HG02642 (cell line): ENCODE results near the gene FNDC3B.

Experiments
- ATAC-seq: cut with Tn5 transposase; IDR thresholded peaks from one replicate; pipeline ENCODE4 v1.9.1; 2021; ENCODE audit warnings: mild to moderate bottlenecking; ENCODE audit not compliant: unreplicated experiment, poor library complexity

The FNDC3B gene

DNA sequence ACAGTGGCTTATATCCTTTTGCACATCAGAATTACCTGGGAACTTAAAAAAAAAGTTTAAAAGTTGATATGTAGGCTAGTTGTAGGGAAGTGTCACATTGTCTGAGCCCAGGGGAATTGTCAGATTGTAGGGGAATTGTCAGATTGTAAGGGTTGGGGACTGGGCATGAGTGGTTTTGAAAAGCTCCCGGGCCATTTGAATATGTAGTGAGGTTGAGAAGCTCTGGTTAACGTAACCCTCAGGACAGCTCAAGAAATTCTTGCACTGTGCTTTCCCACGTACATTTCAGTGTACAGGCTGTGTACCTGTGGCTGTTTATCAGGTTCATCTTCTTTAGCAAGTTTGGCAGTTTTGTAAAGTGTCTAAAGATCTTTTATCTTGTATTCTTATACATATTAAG is 107.0 kb downstream of the FNDC3B start:
- ATAC-seq = no peak

DNA sequence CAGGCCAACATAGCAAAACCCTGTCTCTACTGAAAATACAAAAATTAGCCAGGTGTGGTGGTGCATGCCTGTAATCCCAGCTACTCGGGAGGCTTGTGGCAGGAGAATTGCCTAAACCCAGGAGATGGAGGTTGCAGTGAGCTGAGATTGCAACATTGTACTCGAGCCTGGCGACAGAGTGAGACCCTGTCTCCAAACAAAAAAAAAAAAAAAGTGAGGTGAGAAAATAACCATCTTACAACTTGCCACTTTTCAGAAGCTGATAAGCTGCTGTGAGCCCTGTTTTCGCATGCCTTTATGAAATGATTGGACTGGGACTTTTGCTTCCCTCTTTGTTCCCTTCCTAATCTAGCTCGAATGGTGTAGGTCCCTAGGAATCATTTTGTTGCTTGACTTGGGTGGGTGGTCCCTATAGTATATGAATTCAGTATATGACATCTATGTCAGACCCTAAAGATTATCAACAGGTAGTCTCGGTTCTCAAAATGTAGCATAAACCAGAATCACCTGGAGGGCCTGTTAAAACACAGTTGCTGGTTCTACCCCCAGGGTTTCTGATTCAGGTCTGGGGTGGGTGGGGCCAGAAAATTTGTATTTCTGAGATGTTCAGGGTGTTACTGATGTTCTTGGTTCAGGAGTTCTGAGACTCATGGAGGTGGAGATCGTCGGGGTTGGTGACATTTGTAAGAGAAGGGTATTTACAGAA is 107.9 kb downstream of the FNDC3B start:
- no peak for ATAC-seq

DNA sequence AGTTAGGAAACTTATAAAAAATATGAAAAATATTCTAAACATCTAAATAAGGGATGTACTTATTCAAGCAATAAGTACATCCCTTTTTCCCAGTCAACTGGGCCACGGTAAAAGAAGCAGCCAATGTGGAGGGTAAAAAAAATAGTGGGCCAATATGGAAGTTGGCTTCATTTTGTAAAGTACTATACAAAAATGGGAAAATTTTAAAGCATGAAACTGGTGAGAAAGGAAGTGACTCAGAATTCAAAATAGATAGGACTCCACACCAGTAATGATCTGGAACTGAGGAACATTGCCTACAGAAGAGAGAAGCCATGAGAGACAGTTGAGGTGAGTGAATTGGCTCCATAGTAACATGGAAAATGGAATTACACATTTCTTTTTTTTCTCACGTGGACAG is 108.9 kb downstream of the FNDC3B start:
- no peak for ATAC-seq

DNA sequence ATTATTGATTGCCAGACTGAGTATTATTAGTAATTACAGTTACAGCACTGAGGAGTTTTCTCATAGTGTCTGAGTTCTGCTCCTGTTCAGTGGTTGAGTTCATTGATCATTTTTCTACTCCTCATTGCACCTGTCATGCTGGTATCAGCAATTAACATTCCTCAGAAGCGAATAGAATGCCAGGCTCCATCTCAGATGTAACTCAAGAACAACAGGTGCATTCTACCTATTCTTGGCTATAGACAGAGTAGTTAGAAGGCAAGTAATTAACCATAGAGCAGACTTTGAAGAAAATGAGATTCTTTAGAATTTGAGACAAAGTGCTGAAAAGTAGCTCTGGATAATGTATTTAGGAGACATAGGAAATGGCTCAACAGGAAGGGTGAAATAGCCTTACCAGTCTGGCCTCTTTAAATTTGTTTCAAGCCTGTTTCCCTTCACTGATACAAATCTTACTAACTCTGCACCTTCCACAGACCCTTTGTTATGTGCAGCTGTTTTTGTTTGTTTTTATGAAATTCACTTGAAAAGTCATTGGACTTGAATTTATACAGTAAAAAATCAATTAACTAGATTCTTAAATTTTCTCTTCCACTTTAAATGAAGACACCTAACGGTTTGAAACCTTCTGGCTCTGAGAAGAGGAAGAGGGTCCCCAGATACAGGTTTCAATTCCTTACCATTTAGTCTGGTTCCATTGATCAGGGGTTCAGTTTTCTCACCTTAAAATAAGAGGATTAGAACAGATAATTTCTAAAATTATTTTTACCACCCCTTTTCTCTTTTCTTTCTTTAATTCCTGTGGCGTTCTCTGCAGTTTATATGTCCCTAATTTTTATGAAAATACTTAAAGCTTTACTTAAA is 109.6 kb downstream of the FNDC3B start:
- no peak for ATAC-seq

DNA sequence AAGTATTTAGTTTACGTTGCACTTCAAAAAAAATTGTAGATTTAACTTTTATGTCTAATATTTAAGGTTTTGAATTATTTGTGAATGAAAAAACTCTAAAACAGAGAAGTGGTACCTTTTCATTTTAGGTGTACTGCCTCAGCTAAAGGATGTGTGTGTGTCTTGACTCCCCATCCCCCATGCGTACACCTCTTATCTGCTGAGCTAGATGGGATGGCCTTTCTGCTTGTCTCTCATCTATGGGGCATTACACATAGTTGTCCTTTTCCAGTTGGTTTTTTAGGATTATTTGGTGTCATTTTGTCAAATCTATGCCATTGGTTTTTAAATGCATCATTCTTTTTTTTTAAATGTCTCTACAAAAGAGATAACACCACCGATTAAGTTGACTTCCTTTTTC is 110.9 kb downstream of the FNDC3B start:
- ATAC-seq = no peak

DNA sequence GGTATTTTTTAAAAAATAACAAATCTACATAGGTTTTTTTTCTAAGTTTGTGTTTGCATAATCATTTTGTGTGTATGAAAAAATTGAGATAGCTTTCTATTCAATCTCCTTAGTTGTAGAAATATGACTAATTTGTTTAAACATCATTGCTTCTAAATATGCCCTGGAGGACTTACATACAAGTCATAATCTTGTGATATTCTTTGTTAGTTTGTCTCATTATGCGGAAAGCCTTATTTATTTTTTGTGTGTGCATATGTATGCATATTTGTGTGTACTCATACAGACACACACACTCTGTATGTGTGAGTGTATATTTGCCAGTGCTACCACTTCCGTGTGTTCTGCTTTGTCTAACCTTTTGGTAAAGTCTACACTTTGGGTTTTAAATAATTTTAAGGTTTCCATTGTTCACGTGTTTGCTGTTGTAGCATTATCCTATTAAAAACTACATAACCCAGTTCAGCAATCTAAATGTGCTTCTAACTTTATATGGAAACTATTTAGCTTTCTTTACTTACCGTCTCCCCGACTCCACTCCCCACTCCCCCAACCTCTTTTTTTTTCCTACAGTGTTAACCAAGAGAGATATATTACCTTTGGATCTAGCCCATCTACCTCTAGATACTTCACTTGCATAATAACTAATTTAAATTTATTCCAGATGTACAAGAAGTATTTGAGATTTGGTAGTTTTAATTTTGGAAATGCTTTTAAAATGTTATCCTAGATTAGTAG is 111.7 kb downstream of the FNDC3B start:
- no peak for ATAC-seq

DNA sequence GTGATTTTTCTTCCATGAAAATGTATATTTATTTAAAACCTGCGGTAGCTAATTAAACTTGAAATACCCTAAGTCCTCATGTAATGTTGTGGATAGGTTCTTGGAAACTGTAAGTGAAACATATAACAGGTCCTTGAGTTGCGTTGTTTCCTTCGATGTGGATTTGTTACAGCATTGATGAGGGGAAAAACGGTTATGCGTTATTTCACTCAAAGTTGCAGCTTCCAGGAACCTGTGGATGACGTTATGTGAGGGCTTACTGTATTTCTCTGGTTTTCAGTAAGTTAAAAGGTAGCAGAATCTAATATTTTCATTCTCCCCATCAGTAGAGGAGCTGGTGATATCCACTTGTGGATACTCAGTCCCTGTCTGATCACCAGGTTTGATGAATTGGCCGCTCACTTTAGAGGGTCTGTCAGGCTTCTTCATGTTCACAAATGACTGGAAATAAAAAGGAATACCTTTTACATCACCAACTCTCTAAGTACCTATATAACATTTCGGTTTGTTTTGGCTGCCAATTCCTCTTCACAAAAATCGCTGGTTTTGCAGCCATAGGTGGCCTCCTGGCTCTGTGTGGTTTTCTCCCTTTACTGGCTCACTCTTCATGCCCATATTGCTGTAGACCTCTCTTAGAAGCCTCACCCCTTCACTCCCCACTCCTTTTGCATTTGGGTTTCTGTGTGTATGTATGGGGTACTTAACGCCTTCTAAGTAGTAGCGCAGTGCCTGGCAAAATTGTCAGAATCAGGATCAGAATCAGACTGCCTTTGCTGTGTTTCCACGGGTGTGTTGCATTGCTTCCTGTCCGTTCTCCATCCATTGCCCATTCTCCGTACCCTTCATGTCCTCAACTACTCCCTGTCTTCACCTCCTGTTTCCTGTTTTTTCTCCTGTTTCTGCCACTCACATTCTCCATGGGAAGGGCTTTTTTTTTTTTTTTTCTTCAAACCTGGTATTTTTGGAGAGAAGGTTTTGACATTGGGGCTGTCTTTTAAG is 112.6 kb downstream of the FNDC3B start:
- ATAC-seq = no peak

DNA sequence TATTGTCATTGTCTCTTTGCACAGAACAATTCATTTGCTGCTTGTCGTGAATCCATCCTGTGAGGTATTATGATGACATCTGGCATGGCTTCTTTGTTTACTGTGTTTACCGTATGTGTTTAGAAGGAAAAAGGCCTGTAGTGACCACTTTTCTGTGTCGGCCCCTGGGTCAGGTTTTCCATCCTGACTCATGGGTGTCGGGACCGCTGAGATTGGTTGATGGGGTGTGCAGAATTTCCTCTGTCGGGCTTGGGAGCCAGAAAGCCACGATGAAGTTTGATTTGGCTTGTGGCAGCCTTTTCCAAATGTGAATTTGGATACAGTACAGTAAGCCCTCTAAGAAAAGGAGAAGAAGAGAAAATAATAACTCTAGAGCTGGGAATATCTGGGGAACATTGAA is 113.5 kb downstream of the FNDC3B start:
- no peak for ATAC-seq

DNA sequence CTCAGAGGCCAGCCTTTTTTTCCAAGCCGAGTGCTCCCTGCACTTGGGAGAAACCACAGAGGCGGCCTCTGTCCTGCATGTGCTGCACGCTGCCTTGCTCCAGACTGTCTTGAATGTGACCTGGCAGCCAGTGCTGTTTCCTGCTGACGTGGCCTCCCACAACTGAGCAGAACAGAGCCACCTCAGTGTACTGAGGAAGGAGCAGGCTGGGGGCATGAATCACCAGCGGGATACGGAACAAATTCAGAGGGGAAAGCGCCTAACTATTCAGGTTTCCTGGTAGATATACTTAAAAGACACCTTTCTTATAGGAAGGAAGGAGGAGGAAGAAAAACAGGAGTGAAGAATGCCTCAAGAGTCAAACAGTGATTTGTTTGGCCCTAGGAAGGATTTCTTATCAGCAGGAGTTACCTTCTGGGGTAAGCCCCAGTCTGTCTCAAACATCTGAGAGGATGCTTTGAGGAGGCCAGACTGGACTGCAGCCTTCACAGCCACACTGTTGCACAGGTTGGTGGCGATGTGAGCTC is 114.0 kb downstream of the FNDC3B start:
- ATAC-seq = peak; percentile 72

DNA sequence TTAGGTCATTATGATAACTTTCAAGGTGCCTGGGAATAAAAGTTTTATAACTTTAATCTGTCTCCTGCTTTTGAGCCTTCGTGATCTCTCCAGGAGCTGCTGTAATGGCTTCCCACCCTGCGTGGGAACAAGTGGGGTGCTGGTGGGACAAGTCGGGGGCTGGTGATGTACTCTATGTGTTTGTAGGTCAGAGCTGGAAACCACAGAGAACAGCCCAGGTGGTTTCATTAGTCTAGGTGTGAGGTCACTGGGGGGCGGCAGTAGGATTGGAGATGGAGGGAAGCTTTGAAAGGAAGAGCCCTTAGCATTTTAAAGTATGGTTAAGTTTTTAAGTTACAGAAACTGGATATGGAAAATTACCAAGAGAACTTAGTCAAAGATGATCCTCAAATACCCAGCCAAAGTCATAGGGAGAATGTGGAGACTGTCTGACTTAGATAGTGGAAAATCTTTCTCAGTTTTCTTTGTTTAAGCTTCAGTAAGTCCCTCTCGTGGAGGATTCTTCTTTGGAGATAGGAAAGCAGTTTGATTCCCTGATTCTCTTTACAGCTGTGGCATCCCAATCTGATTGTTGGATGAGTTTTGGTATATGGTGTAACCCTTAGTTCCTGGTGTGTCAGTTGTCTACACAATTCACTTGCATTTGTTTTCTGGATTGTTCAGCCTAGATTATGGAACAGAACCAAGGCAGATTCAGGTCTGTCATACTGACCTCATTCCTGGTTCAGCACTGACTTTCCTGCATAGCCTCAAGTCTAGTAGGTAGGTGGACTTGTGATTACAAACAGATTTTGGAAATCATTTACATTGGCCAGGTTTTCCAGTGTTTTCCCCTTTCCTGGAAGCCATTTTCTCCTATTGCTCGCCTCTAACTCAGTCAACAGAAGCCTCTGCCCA is 115.6 kb downstream of the FNDC3B start:
- peak; percentile 53 for ATAC-seq

DNA sequence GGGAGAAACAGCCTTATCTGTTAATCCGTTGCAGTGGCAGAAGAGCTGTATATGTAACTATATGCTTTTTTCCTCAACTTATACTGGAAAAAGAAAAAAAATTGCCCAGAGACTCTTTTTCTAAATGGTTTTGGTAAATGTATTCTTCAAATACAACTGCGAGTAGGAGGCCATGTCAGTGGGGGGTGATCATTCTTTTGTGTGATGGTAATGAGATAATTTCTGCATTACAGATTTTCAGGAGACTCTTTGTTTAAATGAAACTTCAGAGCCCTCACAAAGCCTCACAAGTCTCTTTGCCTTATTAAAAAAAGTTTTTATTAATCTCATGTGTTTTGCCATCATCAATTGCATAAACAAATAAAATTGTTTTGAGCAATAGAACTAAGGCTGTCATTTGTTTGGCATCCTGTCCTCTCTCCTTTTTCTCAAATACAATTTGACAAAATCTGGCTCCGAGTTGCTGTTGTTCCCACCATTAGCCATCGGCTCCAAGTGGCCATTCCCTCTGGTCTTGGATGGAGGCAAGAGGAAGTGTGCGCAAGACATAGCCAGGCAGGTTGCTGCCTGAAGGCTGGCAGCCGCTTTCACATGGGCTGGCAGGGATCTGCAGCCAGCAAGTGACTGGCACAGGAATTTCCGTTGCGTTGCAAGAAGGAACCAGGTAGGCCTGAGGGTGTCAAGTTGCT is 116.7 kb downstream of the FNDC3B start:
- no peak for ATAC-seq

DNA sequence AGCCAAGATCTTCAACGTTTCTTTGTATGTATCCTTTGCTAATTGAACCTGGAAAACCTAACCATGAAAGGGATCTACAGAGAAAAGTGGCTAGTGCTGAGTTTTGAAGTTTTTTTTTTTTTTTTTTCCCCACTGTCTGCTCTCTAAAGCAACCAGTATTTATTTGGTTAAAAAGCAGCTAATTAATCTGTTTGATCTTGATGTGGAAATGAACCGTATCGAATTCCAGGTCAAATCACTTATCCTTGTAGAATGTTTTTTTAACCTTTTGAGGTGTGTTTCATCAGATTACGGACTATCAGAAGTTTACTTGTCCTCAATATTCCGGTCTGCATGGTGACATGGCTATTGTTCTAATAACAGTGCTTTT is 117.2 kb downstream of the FNDC3B start:
- ATAC-seq = no peak

DNA sequence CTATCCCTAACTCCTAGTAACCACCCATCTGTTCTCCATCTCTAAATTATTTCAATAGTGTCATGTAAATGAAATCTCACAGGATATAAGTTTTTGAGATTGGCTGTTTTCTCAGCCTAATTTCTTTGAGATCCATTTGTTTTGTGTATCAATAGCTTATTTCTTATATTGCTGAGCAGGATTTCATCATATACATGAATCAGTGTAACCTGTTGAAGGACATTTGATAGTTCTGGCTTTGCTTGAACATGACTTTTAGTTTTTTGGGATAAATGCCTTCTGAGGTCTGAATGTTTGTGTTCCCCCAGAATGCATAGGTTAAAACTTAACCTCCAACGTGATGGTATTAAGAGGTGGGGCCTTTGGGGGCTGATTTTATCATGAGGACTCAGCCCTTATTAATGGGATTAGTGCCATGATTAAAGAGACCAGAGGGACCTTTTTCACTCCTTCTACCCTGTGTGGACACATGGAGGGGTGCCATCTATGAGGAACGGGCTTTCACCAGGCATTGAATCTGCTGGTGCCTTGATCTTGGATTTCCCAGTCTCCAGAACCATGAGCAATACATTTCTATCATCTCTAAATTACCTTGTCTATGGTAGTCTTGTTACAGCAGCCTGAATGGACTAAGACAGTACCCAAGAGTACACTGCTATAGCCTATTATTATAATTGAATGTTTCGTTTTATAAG is 118.3 kb downstream of the FNDC3B start:
- ATAC-seq = no peak

DNA sequence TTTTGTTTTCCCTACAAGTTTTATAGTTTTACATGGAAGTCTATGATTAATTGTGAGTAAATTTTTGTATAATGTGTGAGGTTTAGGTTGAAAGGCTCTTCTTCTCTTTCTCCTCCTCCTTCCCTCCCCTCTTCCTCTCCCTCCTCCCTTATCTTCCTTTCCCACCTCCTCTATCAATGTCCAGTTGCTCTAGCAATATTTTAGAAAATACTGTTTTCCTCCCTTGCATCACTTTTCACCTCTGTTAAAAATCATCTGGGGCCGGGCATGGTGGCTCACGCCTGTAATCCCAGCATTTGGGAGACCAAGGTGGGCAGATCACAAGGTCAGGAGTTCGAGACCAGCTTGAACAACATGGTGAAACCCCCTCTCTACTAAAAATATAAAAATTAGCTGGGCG is 119.4 kb downstream of the FNDC3B start:
- ATAC-seq = no peak

DNA sequence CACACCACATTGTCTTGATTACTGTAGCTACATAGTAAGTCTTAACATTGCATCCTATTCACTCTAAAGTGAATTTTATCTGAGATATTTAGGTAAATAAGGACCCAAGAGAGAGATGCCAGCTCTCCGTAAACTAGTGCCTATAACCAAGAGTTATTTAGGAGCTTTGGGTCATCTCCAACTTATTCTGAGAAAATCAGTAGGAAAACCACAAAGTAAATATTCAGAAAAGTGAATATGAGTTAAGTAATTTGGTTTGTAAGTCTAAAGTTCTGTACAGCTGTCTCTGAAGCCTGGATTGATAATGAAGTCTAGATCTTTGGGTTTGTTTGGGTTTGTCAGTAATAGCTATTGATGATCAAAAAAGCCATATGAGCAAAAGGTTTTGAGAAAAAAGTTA is 120.0 kb downstream of the FNDC3B start:
- no peak for ATAC-seq

DNA sequence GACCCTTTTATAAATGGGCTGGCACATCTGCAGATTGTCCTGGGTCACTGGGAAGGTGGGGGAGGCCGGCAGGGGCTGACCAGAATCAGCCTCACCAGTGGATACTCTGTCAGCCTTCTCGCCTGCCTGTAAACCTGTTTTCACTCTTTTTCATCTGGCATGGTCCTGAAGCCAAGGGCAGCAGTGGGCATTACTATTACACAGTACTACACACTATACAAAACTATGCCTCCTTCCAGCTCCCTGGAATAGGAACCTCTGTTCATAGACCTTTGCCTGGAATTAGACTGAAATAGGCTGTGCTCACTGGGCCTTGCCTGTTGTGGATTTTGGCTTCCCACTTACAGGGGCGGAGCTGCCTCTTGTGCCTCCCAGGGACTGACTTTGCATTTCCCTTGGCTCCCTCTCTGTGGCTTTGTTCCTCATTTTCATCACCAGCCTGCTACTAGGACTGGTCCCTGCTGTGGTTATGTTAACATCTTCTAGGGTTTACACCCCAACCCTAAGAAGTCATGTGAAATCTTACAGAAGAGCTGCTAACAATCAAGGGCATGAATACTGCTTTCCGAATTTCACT is 120.7 kb downstream of the FNDC3B start:
- ATAC-seq = no peak

DNA sequence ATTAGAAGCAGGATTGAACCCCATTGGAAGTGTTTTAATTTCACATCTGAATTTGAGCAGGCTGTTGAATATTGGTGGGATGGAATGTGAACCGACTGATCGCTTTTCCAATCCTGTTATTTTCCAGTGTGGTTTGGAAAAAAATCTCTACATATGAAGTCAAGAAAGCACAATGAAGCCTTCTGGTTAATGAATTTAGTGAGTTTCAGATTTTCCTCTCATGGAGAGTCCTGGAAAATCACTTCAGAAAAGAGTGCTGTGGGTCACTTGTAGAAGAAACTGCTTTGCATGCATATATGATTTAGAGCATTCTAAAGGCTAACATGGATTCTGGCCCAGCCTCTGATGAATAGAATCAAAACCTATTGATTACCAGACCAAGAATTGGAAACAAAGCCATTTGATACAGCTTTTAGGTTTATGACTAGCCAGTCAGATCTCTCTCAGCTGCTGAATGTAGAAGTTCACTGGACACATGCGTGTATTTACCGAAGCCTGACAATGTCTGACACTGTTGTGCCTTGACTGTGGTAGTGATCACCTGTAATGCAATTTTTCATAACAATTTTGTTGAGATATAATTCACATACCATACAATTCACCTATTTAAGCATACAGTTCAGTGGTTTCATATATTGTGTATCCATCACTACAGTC is 121.9 kb downstream of the FNDC3B start:
- ATAC-seq = no peak
